ENCODE results near the gene NSD2. TPM values are rescaled to one million over a fixed set of nuclear protein-coding genes. Genes with fewer than 3 reads are reported as not detected.

NSD2 gene
- total and polyA plus RNA-seq, 2 donors (not counting 1 experiment from before 2014, with no cell fraction given) = 14.2 to 64.8 TPM

GRCh38 chr4:1952719-1953118 lies 81.5 kb downstream of the NSD2 start:
- no peaks in the 10 kb centered on the region for H3K27me3 Mint-ChIP-seq
- H3K36me3 ChIP-seq (replicated peaks in 1 of 2; ENCODE audit: control extremely low read depth in 1 of 2, control insufficient read depth in 1 of 2, extremely low read depth in 1 of 2, insufficient read depth in 2 of 2, low read length in 1 of 2) = peaks cover 0 to 11% of the 10 kb centered on the region in 2 experiments
- H3K27ac Mint-ChIP-seq = no peak overlapping the region
- H3K27me3 ChIP-seq (replicated peaks in 1 of 4; ENCODE audit: control extremely low read depth in 1 of 4, control insufficient read depth in 3 of 4, insufficient read depth in 4 of 4, low read length in 3 of 4) = no peaks in the 10 kb centered on the region
- CTCF ChIA-PET = no interaction called here
- H2AFZ ChIP-seq (ENCODE audit: insufficient read depth, low read depth, low read length, poor library complexity, severe bottlenecking) = no peak overlapping the region
- H3K9ac ChIP-seq (ENCODE audit: low read length) = no peak overlapping the region
- H3K9me3 Mint-ChIP-seq (ENCODE audit: insufficient read depth) = no peaks in the 10 kb centered on the region
- no peak overlapping the region for H3K4me3 ChIP-seq (ENCODE audit: control extremely low read depth in 1 of 5, extremely low read depth in 1 of 5, insufficient read depth in 1 of 5, low read depth in 2 of 5, low read length in 4 of 5)
- H3K4me1 ChIP-seq (ENCODE audit: control insufficient read depth in 2 of 2, insufficient read depth in 2 of 2, low read length in 2 of 2) = no peaks in the 10 kb centered on the region
- no peak overlapping the region for H3K27ac ChIP-seq (ENCODE audit: low read length in 2 of 2)
- no peaks in the 10 kb centered on the region for H4K20me1 ChIP-seq (ENCODE audit: control insufficient read depth, insufficient read depth, low read length, poor library complexity, severe bottlenecking)
- no peak overlapping the region for H3K4me2 ChIP-seq (replicated peaks; ENCODE audit: low read depth, low read length, poor library complexity, severe bottlenecking)
- no peaks in the 10 kb centered on the region for H3K4me1 Mint-ChIP-seq
- no peaks in the 10 kb centered on the region for H3K9me3 ChIP-seq (ENCODE audit: control extremely low read depth in 1 of 3, control insufficient read depth in 2 of 3, insufficient read depth in 1 of 3, low read length in 2 of 3)
- H3K4me3 Mint-ChIP-seq = no peak overlapping the region
- TF ChIP-seq, protein P1, sequence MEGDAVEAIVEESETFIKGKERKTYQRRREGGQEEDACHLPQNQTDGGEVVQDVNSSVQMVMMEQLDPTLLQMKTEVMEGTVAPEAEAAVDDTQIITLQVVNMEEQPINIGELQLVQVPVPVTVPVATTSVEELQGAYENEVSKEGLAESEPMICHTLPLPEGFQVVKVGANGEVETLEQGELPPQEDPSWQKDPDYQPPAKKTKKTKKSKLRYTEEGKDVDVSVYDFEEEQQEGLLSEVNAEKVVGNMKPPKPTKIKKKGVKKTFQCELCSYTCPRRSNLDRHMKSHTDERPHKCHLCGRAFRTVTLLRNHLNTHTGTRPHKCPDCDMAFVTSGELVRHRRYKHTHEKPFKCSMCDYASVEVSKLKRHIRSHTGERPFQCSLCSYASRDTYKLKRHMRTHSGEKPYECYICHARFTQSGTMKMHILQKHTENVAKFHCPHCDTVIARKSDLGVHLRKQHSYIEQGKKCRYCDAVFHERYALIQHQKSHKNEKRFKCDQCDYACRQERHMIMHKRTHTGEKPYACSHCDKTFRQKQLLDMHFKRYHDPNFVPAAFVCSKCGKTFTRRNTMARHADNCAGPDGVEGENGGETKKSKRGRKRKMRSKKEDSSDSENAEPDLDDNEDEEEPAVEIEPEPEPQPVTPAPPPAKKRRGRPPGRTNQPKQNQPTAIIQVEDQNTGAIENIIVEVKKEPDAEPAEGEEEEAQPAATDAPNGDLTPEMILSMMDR (IDR thresholded peaks at IDR 0.05) = no peak
- TF ChIP-seq EZH2 (IDR thresholded peaks at IDR 0.05; ENCODE audit: borderline replicate concordance, insufficient read depth, low read depth, low read length, poor library complexity, severe bottlenecking) = no peak
- 95% methylated on average over 4 of the region's 5 CpGs for WGBS (ENCODE audit: insufficient coverage)
- DNase-seq (no peak), ATAC-seq (ENCODE audit: low read depth) (no peak)
- POLR2A ChIA-PET = no interaction called here
- intact Hi-C loops (cut with micrococcal nuclease) = no loop called here
- H3K79me2 ChIP-seq (ENCODE audit: control insufficient read depth, insufficient read depth, low read length) = no peaks in the 10 kb centered on the region

DNA sequence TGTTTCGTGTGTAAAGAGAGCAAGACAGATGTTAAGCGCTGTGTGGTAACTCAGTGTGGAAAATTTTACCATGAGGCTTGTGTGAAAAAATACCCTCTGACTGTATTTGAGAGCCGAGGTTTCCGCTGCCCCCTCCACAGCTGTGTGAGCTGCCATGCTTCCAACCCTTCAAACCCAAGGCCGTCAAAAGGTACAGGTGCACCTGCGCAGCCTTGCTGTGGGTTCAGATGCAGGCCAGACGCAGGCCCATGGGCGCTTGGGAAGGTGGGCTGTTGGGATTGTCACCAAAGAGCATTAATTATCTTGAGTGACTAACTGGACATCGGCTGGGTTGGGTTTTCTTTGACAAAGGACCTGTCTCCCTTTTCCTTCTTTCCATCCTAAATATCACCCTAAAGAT lies 82.1 kb downstream of the NSD2 start:
- Histone ChIP-seq H3K79me2 (ENCODE audit: control insufficient read depth, insufficient read depth, low read length) (no peaks in the 10 kb centered on the region), H3K27me3 (replicated peaks in 1 of 4; ENCODE audit: control extremely low read depth in 1 of 4, control insufficient read depth in 3 of 4, insufficient read depth in 4 of 4, low read length in 3 of 4) (no peaks in the 10 kb centered on the region), H3K9ac (ENCODE audit: low read length) (no peak overlapping the region), H3K9me3 (ENCODE audit: control extremely low read depth in 1 of 3, control insufficient read depth in 2 of 3, insufficient read depth in 1 of 3, low read length in 2 of 3) (no peaks in the 10 kb centered on the region), H3K4me2 (replicated peaks; ENCODE audit: low read depth, low read length, poor library complexity, severe bottlenecking) (no peak overlapping the region), H3K4me1 (ENCODE audit: control insufficient read depth in 2 of 2, insufficient read depth in 2 of 2, low read length in 2 of 2) (no peaks in the 10 kb centered on the region), H4K20me1 (ENCODE audit: control insufficient read depth, insufficient read depth, low read length, poor library complexity, severe bottlenecking) (no peaks in the 10 kb centered on the region), H2AFZ (ENCODE audit: insufficient read depth, low read depth, low read length, poor library complexity, severe bottlenecking) (no peak overlapping the region), H3K27ac (ENCODE audit: low read length in 2 of 2) (no peak overlapping the region), H3K4me3 (ENCODE audit: control extremely low read depth in 1 of 5, extremely low read depth in 1 of 5, insufficient read depth in 1 of 5, low read depth in 2 of 5, low read length in 4 of 5) (no peak overlapping the region), H3K36me3 (replicated peaks in 1 of 2; ENCODE audit: control extremely low read depth in 1 of 2, control insufficient read depth in 1 of 2, extremely low read depth in 1 of 2, insufficient read depth in 2 of 2, low read length in 1 of 2) (peaks cover 0 to 18% of the 10 kb centered on the region in 2 experiments)
- Mint-ChIP-seq H3K4me3 (no peak overlapping the region), H3K27ac (no peak overlapping the region), H3K4me1 (no peaks in the 10 kb centered on the region), H3K9me3 (ENCODE audit: insufficient read depth) (no peaks in the 10 kb centered on the region), H3K27me3 (no peaks in the 10 kb centered on the region)
- ChIA-PET POLR2A (no interaction called here), CTCF (no interaction called here)
- WGBS (ENCODE audit: insufficient coverage) = 100% methylated on average over 5 of the region's 9 CpGs
- no peak for DNase-seq
- ATAC-seq (ENCODE audit: low read depth) = no peak
- TF ChIP-seq EZH2 (IDR thresholded peaks at IDR 0.05; ENCODE audit: borderline replicate concordance, insufficient read depth, low read depth, low read length, poor library complexity, severe bottlenecking) = no peak
- TF ChIP-seq, protein P1 (IDR thresholded peaks at IDR 0.05) = no peak
- intact Hi-C loops (cut with micrococcal nuclease) = no loop called here
